HepG2 (cell line): ENCODE measurements around the gene DNALI1. TPM values are rescaled to one million over a fixed set of nuclear protein-coding genes. Genes with fewer than 3 reads are reported as not detected.

Source experiments
- CENPT ChIP-seq: sonication (generic); formaldehyde crosslinking; IDR thresholded peaks from 2 replicates; pipeline ENCODE4 v1.8.0; 2022; ENCODE audit warnings: low read depth, mild to moderate bottlenecking, moderate library complexity, missing genetic modification reagents
- CREB1 ChIP-seq, 2 experiments: fragments of 450-650 bp in 1 of 2; IDR thresholded peaks; 2 replicates each; pipeline ENCODE4 v1.6.1; 2016 to 2017; ENCODE audit warnings: control low read depth in 1 of 2, mild to moderate bottlenecking in 1 of 2, missing compliant biosample characterization in 1 of 2, missing genetic modification characterization in 1 of 2
- ELF1 ChIP-seq: sonication (generic); formaldehyde crosslinking; IDR thresholded peaks from 2 replicates; pipeline ENCODE4 v1.4.0; 2020; ENCODE audit warnings: missing genetic modification reagents
- ESRRA ChIP-seq: sonication (generic); formaldehyde crosslinking; IDR thresholded peaks from 2 replicates; pipeline ENCODE4 v1.5.1; 2020; ENCODE audit warnings: mild to moderate bottlenecking, low read depth, missing genetic modification reagents
- ISL2 ChIP-seq: sonication (generic); formaldehyde crosslinking; IDR thresholded peaks from 2 replicates; pipeline ENCODE4 v1.5.0; 2020; ENCODE audit warnings: missing genetic modification reagents
- KIAA2018 ChIP-seq: sonication (generic); formaldehyde crosslinking; IDR thresholded peaks from 2 replicates; pipeline ENCODE4 v1.5.0; 2020; ENCODE audit warnings: mild to moderate bottlenecking, missing genetic modification reagents, borderline replicate concordance
- KLF16 ChIP-seq, 2 experiments: sonication (generic) in 1 of 2; formaldehyde crosslinking in 1 of 2; IDR thresholded peaks; 2 replicates each; pipeline versions ENCODE4 v1.6.1 to v1.8.0; 2016 to 2023; ENCODE audit warnings: missing genetic modification reagents in 2 of 2, missing compliant biosample characterization in 1 of 2
- PCBP2 ChIP-seq: fragments of 200-400 bp; formaldehyde crosslinking; optimal IDR thresholded peaks from 2 replicates; pipeline ENCODE3; 2018; ENCODE audit warnings: low read length, low read depth; ENCODE audit not compliant: poor library complexity, severe bottlenecking
- PTBP1 ChIP-seq: fragments of 200-400 bp; formaldehyde crosslinking; IDR thresholded peaks from 2 replicates; pipeline ENCODE4 v1.6.1; 2018; ENCODE audit warnings: low read length, low read depth; ENCODE audit not compliant: poor library complexity, severe bottlenecking
- RAD51 ChIP-seq: fragments of 450-650 bp; IDR thresholded peaks from 2 replicates; pipeline ENCODE4 v1.6.1; 2016; ENCODE audit warnings: borderline replicate concordance
- RXRB ChIP-seq: IDR thresholded peaks from 2 replicates; pipeline ENCODE4 v1.6.1; 2016; ENCODE audit warnings: borderline replicate concordance, missing genetic modification reagents, missing compliant biosample characterization
- ZBTB46 ChIP-seq: sonication (generic); formaldehyde crosslinking; IDR thresholded peaks from 2 replicates; pipeline ENCODE4 v1.4.0; 2020; ENCODE audit warnings: mild to moderate bottlenecking, missing genetic modification reagents, borderline replicate concordance
- ZIK1 ChIP-seq: sonication (generic); formaldehyde crosslinking; IDR thresholded peaks from 2 replicates; pipeline ENCODE4 v1.5.0; 2020; ENCODE audit warnings: mild to moderate bottlenecking, low read depth, missing genetic modification reagents, borderline replicate concordance
- ZNF350 ChIP-seq: sonication (generic); formaldehyde crosslinking; IDR thresholded peaks from 2 replicates; pipeline ENCODE4 v1.4.0; 2020; ENCODE audit warnings: mild to moderate bottlenecking, low read depth, missing genetic modification reagents, borderline replicate concordance
- ZNF354B ChIP-seq: sonication (generic); formaldehyde crosslinking; IDR thresholded peaks from 2 replicates; pipeline ENCODE4 v1.8.0; 2022; ENCODE audit warnings: mild to moderate bottlenecking, missing genetic modification reagents
- ZSCAN21 ChIP-seq: sonication (generic); formaldehyde crosslinking; IDR thresholded peaks from 2 replicates; pipeline ENCODE4 v1.8.0; 2022; ENCODE audit warnings: mild to moderate bottlenecking, missing genetic modification reagents, moderate library complexity, borderline replicate concordance
- polyA plus RNA-seq, 8 experiments: library from polyadenylated mRNA; depleted of rRNA in 3 of 8; stranded (reverse) in 7 of 8; unstranded in 1 of 8; fragments of >200 nt; fragmentation: Illumina TruSeq in 4 of 8; extraction: Trizol in 4 of 8; gene quantifications; 2 replicates each; pipeline versions ENCODE4 v1.2.1 to v1.2.3, GENCODE V29; 2011 to 2016; ENCODE audit warnings: low read depth in 4 of 8, missing spikeins in 1 of 8, mixed read lengths in 1 of 8; ENCODE audit not compliant: insufficient read depth in 1 of 8
- total RNA-seq, 5 experiments: library from RNA; depleted of rRNA; stranded (reverse); fragments of >200 nt; fragmentation: Illumina TruSeq; extraction: Trizol; gene quantifications; 2 replicates each; pipeline ENCODE4 v1.2.3, GENCODE V29; 2016; ENCODE audit warnings: low read depth in 1 of 5
- TF ChIP-seq, protein P1 (sequence below): IDR thresholded peaks from 2 replicates; pipeline ENCODE4 v1.6.1; 2016; ENCODE audit warnings: missing compliant biosample characterization, missing genetic modification reagents, borderline replicate concordance

Gene DNALI1
- total and polyA plus RNA-seq, 2 of the 13 experiments (the other 11 are each of a cell fraction or from before 2014, with no cell fraction given): 0.42 to 0.70 TPM

DNA sequence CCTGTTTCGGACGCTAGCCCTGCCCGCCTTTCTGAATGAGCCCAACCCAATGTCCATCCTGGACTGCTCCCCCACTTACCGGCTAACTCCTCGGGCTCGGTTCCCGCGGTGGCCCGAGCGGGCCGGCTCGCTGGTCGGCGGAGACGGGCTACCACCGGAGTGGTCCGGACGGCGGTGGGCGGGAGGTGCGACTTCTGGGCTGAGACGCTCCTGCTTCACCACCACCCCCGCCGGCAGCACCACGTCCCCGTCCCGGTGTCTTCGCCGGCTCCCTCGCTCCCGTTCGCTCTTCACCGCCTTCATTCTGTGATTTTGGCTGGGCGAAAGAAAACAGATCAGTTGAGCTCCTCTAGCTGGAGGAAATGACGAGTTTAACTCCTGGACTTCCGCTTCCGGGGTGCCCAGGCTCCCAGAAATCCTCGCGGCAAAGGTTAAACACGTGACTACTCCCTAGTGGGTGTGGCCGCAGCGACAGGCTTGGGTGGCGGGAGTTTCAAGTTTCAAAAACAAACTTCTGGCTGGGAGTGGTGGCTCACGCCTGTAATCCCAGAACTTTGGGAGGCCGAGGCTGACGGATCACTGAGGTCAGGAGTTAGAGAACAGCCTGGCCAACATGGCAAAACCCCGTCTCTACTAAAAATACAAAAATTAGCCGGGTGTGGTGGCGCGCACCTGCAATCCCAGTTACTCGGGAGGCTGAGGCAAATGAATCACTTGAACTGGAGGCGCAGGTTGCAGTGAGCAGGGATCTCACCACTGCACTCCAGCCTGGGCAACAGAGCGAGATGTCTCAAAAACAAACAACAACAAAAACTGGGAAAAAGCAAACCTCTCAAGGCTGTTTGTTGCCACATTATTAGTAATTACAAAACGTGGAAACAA is 2.6 kb upstream of the DNALI1 start, which contains the start of gene SNIP1 (continued):
- no peak for TF ChIP-seq ESRRA (CRISPR knock-in tag)
- TF ChIP-seq ELF1: peak; percentile 95
- TF ChIP-seq, protein P1, sequence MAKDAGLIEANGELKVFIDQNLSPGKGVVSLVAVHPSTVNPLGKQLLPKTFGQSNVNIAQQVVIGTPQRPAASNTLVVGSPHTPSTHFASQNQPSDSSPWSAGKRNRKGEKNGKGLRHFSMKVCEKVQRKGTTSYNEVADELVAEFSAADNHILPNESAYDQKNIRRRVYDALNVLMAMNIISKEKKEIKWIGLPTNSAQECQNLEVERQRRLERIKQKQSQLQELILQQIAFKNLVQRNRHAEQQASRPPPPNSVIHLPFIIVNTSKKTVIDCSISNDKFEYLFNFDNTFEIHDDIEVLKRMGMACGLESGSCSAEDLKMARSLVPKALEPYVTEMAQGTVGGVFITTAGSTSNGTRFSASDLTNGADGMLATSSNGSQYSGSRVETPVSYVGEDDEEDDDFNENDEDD (CRISPR knock-in tag): peak; percentile 99
- no peak for TF ChIP-seq CENPT (CRISPR knock-in tag)
- no peak for TF ChIP-seq KIAA2018
- no peak for TF ChIP-seq RXRB (CRISPR knock-in tag)
- TF ChIP-seq KLF16 (CRISPR knock-in tag; IDR thresholded peaks at IDR 0.05): 0 out of 4 replicates have a peak, but pooled peaks of 1 of the 2 experiments have one; percentile 18
- TF ChIP-seq ZBTB46 (CRISPR knock-in tag): no peak
- TF ChIP-seq RAD51: peak; percentile 88
- no peak for TF ChIP-seq ZIK1 (CRISPR knock-in tag)
- peak; percentile 48; the same call in 1 of the 2 replicates for TF ChIP-seq ZNF350 (CRISPR knock-in tag)
- no peak for TF ChIP-seq ZNF354B
- TF ChIP-seq PTBP1: no peak
- peak; percentile 65 for TF ChIP-seq ISL2 (CRISPR knock-in tag)
- TF ChIP-seq CREB1 (IDR thresholded peaks at IDR 0.05): peak; percentile 83
- peak; percentile 99 for TF ChIP-seq CREB1 (CRISPR knock-in tag; IDR thresholded peaks at IDR 0.05)
- no peak for TF ChIP-seq PCBP2
- TF ChIP-seq ZSCAN21 (CRISPR knock-in tag): peak; percentile 50; the same call in 1 of the 2 replicates
